NCI-H748 treated with DMSO at 0.1 percent for 48 hours (cell line): ENCODE results near the gene GPRIN1.
"Not testable (repeated sequence)": the region's sequence is repeated elsewhere in the genome, so short reads cannot be mapped to it uniquely, and the experiment has no call there.

Experiments used
- DNase-seq: peaks from one replicate; lab custom pipeline; 2025; lab: John Stamatoyannopoulos, UW

GPRIN1 gene

DNA sequence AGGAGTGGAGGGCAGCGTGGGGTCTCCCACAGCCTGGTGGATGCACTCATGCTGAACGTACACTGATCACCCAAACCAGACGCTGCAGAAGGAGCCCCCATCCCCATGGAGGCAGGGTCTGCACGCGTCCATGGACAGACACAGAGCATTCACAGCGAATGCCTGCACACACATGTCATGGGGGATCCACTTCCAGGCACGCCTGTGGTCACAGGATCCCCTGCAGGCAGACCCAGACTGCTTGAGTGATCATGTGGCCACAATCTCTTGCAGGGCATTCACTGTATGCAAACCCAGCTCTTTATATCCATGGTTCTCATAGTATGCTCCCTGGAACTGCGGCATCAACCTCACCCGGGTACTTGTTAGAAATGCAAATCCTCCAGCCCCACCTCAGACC is 15.0 kb upstream of the GPRIN1 start:
- no peak for DNase-seq

DNA sequence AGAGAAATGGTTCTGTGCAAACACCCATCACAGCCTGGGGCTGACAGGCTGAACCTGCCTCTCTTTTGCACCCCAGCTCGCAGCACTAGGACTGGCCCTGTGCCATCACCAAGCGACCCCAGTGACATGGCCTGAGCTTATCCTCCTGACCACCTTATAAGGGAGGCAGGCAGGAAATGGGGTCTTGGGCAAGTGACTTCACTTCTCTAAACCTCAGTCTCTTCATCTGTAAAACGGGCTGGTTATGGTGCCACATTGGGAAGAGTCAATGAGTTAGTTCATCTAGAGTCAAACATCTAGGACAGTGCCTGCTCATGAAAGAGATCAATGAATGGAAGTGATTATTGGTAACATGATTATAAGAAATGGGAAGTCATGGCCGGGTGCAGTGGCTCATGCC is 14.2 kb upstream of the GPRIN1 start:
- DNase-seq = no peak

DNA sequence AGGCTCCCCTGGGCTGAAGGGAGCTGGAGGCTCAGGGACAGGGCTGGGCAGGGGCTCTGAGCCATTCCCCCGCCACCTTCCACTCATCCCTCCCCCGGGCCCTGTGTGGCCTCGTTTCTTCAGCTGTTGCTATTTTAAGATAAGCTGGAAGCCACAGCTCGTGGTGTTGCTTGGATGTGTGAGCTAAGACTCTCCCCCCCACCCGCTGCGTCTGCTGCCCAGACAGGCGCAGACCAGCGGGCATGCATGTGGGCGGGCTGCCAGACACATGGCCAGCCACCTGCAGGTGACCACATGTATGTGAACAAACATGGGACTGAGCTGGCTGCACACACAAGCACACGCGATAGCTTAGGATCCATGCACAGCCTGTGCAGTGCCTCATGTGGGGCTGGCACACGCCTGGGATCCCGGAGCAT is 11.7 kb upstream of the GPRIN1 start:
- DNase-seq = no peak

GRCh38 chr5:176620333-176620981 is 10.5 kb upstream of the GPRIN1 start:
- no peak for DNase-seq

DNA sequence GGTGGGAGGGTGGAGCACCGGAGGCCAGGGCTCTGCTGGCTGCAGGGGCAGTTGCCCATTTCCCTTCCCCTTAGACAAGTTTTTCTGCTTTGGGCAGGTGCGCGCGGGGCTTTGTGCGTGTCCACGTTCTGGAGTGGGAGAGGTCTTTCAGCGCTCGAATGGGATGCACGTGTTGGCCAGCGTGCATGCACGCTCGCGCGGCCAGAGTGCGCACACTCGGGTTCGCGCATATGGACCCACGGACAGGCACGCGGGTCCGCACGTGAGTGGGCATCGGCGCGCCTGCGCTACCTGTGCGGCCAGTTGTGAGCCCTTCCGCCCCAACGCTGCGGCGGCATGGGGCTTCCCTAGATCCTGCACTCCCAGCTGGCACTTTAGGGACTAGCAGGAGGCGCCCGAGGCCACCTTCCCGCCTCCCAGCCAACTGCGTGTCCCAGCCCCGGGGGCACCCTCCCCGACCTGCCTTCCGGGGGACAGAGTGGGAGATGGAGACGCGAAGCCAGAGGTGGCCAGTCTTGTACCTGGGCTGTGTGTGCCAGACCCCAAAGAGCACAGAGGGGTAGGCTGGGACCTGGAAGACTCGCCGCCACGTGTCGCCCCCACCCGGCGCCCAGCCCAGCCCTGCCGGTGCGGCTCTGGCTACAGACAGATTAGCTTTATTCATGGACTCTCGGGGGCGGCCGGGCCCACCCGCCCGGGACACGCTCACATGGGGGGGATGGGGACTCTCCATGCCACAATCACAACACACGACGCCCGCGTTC is 9.8 kb upstream of the GPRIN1 start:
- no peak for DNase-seq

DNA sequence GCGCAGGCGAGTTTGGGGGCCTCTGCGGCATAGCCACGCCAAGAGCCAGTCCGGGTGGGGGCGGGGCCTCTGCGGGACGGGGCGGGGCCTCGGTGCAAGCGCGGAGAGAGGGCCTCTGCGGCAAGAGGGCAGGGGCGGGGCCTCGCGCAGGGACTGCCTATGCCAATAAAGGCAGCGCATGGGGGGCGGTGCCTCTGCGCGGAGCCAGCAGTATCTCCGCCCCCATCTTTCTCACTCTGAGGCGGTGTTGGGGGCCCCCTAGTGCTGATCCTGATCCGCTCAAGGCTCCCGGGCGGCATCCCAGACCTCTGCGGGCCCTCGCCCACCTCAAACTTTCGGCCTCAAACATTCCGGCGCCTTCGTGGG is 9.2 kb upstream of the GPRIN1 start:
- DNase-seq = no peak

DNA sequence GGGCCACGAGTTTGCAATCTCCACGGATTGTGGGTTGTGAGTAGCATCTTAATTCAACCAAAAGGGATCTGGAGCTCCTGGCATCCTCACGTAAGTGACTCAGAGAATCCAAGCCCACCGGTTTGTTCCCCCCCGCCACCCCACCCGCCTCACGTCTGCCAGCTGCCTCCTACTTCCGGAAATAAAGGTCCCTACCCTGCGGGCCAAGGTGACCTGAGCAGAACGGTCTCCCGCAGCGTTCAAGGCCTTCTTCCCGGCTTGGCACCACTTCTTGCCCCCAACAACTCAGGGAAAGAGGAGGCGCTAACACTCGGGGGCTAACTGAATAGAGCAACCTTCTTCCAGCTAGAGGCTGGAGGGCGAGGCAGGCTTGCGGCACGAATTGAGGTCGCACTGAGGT is 8.8 kb upstream of the GPRIN1 start:
- no peak for DNase-seq

DNA sequence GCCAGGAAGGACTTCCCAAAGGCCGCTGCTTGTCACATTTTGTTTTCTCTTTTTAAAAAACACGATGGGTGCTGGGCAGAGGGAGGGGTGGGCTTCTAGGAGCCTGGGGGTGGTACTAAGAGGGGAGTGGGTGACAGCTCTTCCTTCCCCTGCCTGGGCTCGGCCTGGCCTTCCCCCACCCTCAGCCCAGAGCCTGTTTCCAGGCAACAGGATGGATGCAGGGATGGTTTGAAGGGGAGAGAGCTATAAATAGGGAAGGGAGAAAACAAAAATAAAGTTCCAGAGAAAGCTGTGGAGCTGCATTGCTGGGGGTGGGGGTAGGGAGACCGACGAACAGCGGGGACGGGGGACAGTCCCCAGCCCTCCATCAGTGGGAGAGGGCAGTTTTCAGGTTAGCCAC is 6.6 kb upstream of the GPRIN1 start:
- no peak for DNase-seq

GRCh38 chr5:176614805-176615478 is 5.0 kb upstream of the GPRIN1 start:
- DNase-seq = no peak

GRCh38 chr5:176612855-176613254 is 2.9 kb upstream of the GPRIN1 start:
- DNase-seq = no peak

DNA sequence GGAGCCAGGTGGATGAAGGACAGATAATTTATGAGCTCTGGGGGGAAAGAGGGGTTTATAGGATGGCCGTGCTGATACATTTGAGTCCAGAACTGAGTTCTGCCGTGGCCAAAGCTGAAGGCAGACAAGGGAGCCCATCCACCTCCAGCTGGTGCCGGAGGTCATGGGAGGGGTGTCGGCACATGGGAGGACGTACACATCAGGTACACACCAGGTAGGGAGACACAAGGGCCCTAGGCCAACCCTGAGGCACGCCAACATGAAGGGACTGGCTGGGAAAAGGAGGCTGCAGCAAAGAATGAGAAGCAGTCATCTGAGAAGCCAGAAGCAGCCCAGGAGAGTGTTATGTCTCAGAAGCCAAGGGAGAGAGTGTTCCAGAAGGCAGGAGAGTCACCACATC is 2.1 kb upstream of the GPRIN1 start:
- no peak for DNase-seq

- no peak for DNase-seq
Observed at GRCh38 chr5:176611435-176611834, 1.5 kb upstream of the GPRIN1 start.

- no peak for DNase-seq
Observed at GRCh38 chr5:176610435-176610773, 448 bp upstream of the GPRIN1 start.

GRCh38 chr5:176608937-176609723 is 826 bp downstream of the GPRIN1 start:
- DNase-seq = no peak

- DNase-seq = no peak
Observed at GRCh38 chr5:176608142-176608705, 1.7 kb downstream of the GPRIN1 start.

- no peak for DNase-seq
Observed at GRCh38 chr5:176606875-176607274, 3.1 kb downstream of the GPRIN1 start.

DNA sequence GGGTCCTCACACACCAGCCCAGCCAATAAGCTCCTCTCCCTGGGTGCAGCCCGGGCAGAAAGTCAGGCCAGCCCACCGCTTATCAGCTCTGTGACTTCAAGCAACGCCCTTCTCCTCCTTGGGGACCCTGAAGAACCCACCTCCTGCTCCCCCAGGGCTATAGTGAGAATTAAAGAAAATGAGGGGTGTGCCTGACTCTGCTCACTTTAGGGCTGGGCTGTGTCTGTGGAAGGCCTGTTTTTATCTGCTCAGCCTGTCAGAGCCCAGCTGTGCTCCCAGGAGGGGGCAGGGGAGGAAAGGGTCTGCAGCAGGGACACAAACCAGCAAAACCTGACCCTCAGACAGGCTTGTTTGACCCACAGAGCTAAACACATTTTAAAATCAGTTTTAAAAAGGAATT is 3.9 kb downstream of the GPRIN1 start:
- no peak for DNase-seq

GRCh38 chr5:176603091-176603490 is 6.9 kb downstream of the GPRIN1 start:
- DNase-seq = no peak

DNA sequence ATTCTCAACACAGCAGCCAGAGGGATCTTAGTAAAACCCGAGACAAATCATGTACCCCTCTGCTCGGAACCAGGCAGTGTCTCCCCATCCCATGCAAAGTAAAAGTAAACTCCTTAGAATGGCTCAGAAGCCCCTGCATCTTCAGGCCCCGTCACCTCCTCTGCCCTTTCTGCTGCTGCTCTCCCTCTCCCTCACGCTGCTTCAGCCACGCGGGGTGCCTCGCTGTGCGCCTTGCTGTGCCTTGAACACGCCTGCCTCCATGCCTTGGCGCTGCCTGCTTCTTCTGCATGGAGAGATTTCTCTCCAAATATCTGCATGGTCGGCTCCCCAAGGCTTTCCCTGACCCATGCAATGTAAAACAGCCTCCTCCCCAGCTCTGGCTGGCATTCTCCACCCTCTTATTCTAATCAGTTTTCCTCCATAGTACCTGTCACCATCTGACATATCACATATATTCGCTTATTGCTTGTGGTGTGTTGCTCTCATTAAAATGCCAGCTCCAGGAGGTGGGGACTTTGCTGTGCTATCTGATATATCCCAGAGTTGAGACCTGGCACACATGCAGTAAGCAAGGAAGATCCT is 8.0 kb downstream of the GPRIN1 start:
- DNase-seq = no peak

GRCh38 chr5:176599749-176600430 is 10.1 kb downstream of the GPRIN1 start:
- DNase-seq = not testable (repeated sequence)
